NB4 (cell line): ENCODE measurements around the gene CDH13.

Experiments
- DNase-seq: peaks from one replicate; pipeline ENCODE4 v3.0.0; 2010; ENCODE audit warnings: low read depth
- H3K4me3 ChIP-seq: one replicate; pipeline ENCODE4 v1.5.1; 2011; ENCODE audit warnings: mild to moderate bottlenecking, low read depth, low read length, moderate library complexity
- MAX ChIP-seq: IDR thresholded peaks from 2 replicates; pipeline ENCODE4 v1.6.1; 2011; ENCODE audit warnings: low read depth, low read length
- MYC ChIP-seq: IDR thresholded peaks from 2 replicates; pipeline ENCODE4 v1.6.1; 2011; ENCODE audit warnings: low read depth, low read length
- POLR2A ChIP-seq: IDR thresholded peaks from 2 replicates; pipeline ENCODE4 v1.6.1; 2011; ENCODE audit warnings: mild to moderate bottlenecking; ENCODE audit not compliant: insufficient read length; ENCODE audit errors: extremely low read depth
- TF ChIP-seq, protein P1 (sequence below): IDR thresholded peaks from one replicate; pipeline ENCODE4 v1.5.1; 2012; ENCODE audit warnings: low read depth, low read length

CDH13 gene

GRCh38 chr16:83270061-83270460, 643.3 kb downstream of the CDH13 start:
- H3K4me3 ChIP-seq = no peak overlapping the region
- TF ChIP-seq, protein P1, sequence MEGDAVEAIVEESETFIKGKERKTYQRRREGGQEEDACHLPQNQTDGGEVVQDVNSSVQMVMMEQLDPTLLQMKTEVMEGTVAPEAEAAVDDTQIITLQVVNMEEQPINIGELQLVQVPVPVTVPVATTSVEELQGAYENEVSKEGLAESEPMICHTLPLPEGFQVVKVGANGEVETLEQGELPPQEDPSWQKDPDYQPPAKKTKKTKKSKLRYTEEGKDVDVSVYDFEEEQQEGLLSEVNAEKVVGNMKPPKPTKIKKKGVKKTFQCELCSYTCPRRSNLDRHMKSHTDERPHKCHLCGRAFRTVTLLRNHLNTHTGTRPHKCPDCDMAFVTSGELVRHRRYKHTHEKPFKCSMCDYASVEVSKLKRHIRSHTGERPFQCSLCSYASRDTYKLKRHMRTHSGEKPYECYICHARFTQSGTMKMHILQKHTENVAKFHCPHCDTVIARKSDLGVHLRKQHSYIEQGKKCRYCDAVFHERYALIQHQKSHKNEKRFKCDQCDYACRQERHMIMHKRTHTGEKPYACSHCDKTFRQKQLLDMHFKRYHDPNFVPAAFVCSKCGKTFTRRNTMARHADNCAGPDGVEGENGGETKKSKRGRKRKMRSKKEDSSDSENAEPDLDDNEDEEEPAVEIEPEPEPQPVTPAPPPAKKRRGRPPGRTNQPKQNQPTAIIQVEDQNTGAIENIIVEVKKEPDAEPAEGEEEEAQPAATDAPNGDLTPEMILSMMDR = no peak
- no peak for TF ChIP-seq POLR2A
- TF ChIP-seq MAX = no peak
- TF ChIP-seq MYC = no peak
- DNase-seq = no peak

- no peak for DNase-seq
- TF ChIP-seq POLR2A (no peak), MAX (no peak), MYC (no peak)
- TF ChIP-seq, protein P1 = no peak
- no peak overlapping the region for H3K4me3 ChIP-seq
These were observed 643.9 kb downstream of the CDH13 start for GRCh38 chr16:83270640-83271039.

- no peak for DNase-seq
- TF ChIP-seq POLR2A (no peak), MYC (no peak), MAX (no peak)
- TF ChIP-seq, protein P1 = no peak
- no peak overlapping the region for H3K4me3 ChIP-seq
These were observed 644.4 kb downstream of the CDH13 start for GRCh38 chr16:83271123-83271522.

- TF ChIP-seq MYC (no peak), POLR2A (no peak), MAX (no peak)
- TF ChIP-seq, protein P1 = no peak
- no peak overlapping the region for H3K4me3 ChIP-seq
- DNase-seq = no peak
These were observed 645.3 kb downstream of the CDH13 start for GRCh38 chr16:83271970-83272575.

- TF ChIP-seq, protein P1 = no peak
- TF ChIP-seq MAX = no peak
- no peak for TF ChIP-seq POLR2A
- no peak for TF ChIP-seq MYC
- no peak for DNase-seq
- H3K4me3 ChIP-seq = no peak overlapping the region
These were observed 646.1 kb downstream of the CDH13 start for GRCh38 chr16:83272843-83273242.

DNA sequence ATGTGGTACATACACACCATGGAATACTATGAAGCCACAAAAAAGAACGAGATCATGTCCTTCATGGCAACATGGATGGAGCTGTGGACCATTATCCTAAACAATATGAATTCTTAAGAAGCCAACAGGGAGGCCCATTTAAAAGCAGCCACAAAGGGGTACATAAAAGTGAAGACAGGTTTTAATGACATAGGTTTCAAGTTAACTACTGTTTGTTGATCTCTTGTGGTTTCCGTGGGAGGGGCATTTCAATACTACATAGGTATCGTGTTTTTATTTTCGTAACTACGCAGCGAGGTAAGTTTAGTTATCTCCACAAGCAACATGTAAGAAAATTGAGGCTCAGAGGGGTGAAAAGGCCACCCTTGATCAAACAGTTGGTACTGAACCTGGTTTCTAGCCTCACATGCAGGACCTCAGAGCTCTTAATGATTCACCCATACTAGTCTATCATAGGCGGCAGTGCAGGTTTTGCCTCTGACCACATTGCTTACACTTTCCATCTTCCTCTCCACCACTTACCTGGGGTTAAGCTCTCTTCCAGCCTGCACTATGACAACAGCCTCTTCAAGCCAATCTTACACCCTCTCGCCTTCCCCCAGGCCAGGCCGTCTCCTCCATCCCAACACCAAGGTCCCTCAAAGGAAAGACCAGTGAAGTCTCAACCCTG, 646.9 kb downstream of the CDH13 start:
- no peak overlapping the region for H3K4me3 ChIP-seq
- no peak for DNase-seq
- no peak for TF ChIP-seq POLR2A
- TF ChIP-seq MAX = no peak
- TF ChIP-seq MYC = no peak
- TF ChIP-seq, protein P1 = no peak
